HepG2 (cell line): Measurements from ENCODE around the gene C1orf185. TPM values are rescaled to one million over a fixed set of nuclear protein-coding genes. Genes with fewer than 3 reads are reported as not detected.

Experiments used
- CAMTA2 ChIP-seq: sonication (generic); formaldehyde crosslinking; IDR thresholded peaks from 2 replicates; pipeline ENCODE4 v1.4.0; 2020; ENCODE audit warnings: mild to moderate bottlenecking, missing genetic modification reagents, borderline replicate concordance
- FOXA3 ChIP-seq: IDR thresholded peaks from 2 replicates; pipeline ENCODE4 v1.6.1; 2016; ENCODE audit warnings: missing genetic modification reagents, missing compliant biosample characterization
- GTF3A ChIP-seq: sonication (generic); formaldehyde crosslinking; conservative IDR thresholded peaks from 2 replicates; pipeline ENCODE4 v1.4.0; 2020; ENCODE audit warnings: mild to moderate bottlenecking, missing genetic modification reagents
- HCFC1 ChIP-seq: fragments of 150-350 bp; IDR thresholded peaks from 2 replicates; pipeline ENCODE4 v1.6.1; 2014; ENCODE audit warnings: low read depth, low read length
- NFE2L1 ChIP-seq: sonication (generic); formaldehyde crosslinking; IDR thresholded peaks from 2 replicates; pipeline ENCODE4 v1.4.0; 2020; ENCODE audit warnings: missing genetic modification reagents, mild to moderate bottlenecking, borderline replicate concordance
- PTBP1 ChIP-seq: fragments of 200-400 bp; formaldehyde crosslinking; IDR thresholded peaks from 2 replicates; pipeline ENCODE4 v1.6.1; 2018; ENCODE audit warnings: low read length, low read depth; ENCODE audit not compliant: poor library complexity, severe bottlenecking
- RARG ChIP-seq: sonication (generic); formaldehyde crosslinking; IDR thresholded peaks from 2 replicates; pipeline ENCODE4 v1.4.0; 2020; ENCODE audit warnings: low read depth, mild to moderate bottlenecking, missing genetic modification reagents
- SOX5 ChIP-seq: IDR thresholded peaks from 2 replicates; pipeline ENCODE4 v1.6.1; 2016; ENCODE audit warnings: borderline replicate concordance
- TRIM24 ChIP-seq: sonication (generic); formaldehyde crosslinking; IDR thresholded peaks from 2 replicates; pipeline ENCODE4 v1.8.0; 2022; ENCODE audit warnings: mild to moderate bottlenecking, missing genetic modification reagents
- XBP1 ChIP-seq: sonication (generic); formaldehyde crosslinking; IDR thresholded peaks from 2 replicates; pipeline ENCODE4 v1.5.0; 2020; ENCODE audit warnings: missing genetic modification reagents
- ZNF12 ChIP-seq: sonication (generic); formaldehyde crosslinking; IDR thresholded peaks from 2 replicates; pipeline ENCODE4 v1.5.0; 2020; ENCODE audit warnings: missing genetic modification reagents
- ZNF180 ChIP-seq: sonication (generic); formaldehyde crosslinking; IDR thresholded peaks from 2 replicates; pipeline ENCODE4 v1.4.0; 2020; ENCODE audit warnings: low read depth, missing genetic modification reagents, borderline replicate concordance
- polyA plus RNA-seq, 8 experiments: library from polyadenylated mRNA; depleted of rRNA in 3 of 8; stranded (reverse) in 7 of 8; unstranded in 1 of 8; fragments of >200 nt; fragmentation: Illumina TruSeq in 4 of 8; extraction: Trizol in 4 of 8; gene quantifications; 2 replicates each; pipeline versions ENCODE4 v1.2.1 to v1.2.3, GENCODE V29; 2011 to 2016; ENCODE audit warnings: low read depth in 4 of 8, missing spikeins in 1 of 8, mixed read lengths in 1 of 8; ENCODE audit not compliant: insufficient read depth in 1 of 8
- total RNA-seq, 5 experiments: library from RNA; depleted of rRNA; stranded (reverse); fragments of >200 nt; fragmentation: Illumina TruSeq; extraction: Trizol; gene quantifications; 2 replicates each; pipeline ENCODE4 v1.2.3, GENCODE V29; 2016; ENCODE audit warnings: low read depth in 1 of 5
- TF ChIP-seq, protein P1 (sequence below), 2 experiments: sonication (generic) in 1 of 2; formaldehyde crosslinking in 1 of 2; IDR thresholded peaks; 2 replicates each; pipeline versions ENCODE4 v1.6.1 to v1.9.0; 2014 to 2022; ENCODE audit warnings: antibody characterized with exemption in 1 of 2, borderline replicate concordance in 1 of 2, inconsistent platforms in 1 of 2, low read depth in 1 of 2, missing genetic modification reagents in 1 of 2
- TF ChIP-seq, protein P2 (sequence below): sonication (generic); formaldehyde crosslinking; IDR thresholded peaks from 2 replicates; pipeline ENCODE4; 2020; ENCODE audit warnings: missing genetic modification reagents, mild to moderate bottlenecking, borderline replicate concordance
- TF ChIP-seq, protein P3 (sequence below): sonication (generic); formaldehyde crosslinking; conservative IDR thresholded peaks from 2 replicates; pipeline ENCODE4 v1.4.0; 2020; ENCODE audit warnings: missing genetic modification reagents
- TF ChIP-seq, protein P4 (sequence below): sonication (generic); formaldehyde crosslinking; IDR thresholded peaks from 2 replicates; pipeline ENCODE4 v1.4.0; 2020; ENCODE audit warnings: missing genetic modification reagents, borderline replicate concordance

Gene C1orf185
- total and polyA plus RNA-seq, 2 of the 13 experiments (the other 11 are each of a cell fraction or from before 2014, with no cell fraction given): not detected

DNA sequence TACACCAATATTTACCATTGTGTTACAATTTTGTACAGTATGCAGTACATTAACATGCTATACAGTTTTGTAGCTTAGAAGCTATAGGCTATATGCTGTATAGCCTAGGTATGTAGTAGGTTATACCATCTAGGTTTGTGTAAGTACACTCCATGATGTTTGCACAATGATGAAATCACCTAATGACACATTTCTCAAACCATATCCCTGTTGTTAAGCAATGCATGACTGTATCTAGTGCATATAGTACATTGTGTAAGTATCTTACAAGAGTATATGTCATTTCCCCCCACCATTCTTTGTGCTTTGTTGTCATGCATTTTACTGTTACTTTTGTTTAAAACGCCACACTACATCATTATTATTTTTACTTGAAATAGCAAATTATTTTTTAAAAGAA lies 68.3 kb downstream of the C1orf185 start (continued):
- TF ChIP-seq, protein P1, sequence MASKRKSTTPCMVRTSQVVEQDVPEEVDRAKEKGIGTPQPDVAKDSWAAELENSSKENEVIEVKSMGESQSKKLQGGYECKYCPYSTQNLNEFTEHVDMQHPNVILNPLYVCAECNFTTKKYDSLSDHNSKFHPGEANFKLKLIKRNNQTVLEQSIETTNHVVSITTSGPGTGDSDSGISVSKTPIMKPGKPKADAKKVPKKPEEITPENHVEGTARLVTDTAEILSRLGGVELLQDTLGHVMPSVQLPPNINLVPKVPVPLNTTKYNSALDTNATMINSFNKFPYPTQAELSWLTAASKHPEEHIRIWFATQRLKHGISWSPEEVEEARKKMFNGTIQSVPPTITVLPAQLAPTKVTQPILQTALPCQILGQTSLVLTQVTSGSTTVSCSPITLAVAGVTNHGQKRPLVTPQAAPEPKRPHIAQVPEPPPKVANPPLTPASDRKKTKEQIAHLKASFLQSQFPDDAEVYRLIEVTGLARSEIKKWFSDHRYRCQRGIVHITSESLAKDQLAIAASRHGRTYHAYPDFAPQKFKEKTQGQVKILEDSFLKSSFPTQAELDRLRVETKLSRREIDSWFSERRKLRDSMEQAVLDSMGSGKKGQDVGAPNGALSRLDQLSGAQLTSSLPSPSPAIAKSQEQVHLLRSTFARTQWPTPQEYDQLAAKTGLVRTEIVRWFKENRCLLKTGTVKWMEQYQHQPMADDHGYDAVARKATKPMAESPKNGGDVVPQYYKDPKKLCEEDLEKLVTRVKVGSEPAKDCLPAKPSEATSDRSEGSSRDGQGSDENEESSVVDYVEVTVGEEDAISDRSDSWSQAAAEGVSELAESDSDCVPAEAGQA (IDR thresholded peaks at IDR 0.05; ENCODE audit: low read depth): no peak
- TF ChIP-seq, protein P1 (CRISPR knock-in tag; IDR thresholded peaks at IDR 0.05; ENCODE audit: borderline replicate concordance): no peak
- TF ChIP-seq HCFC1 (no peak), PTBP1 (no peak), FOXA3 (CRISPR knock-in tag) (peak; percentile 91), ZNF180 (no peak), GTF3A (CRISPR knock-in tag) (no peak), XBP1 (CRISPR knock-in tag) (no peak), ZNF12 (CRISPR knock-in tag) (peak; percentile 79), RARG (no peak), CAMTA2 (CRISPR knock-in tag) (no peak), NFE2L1 (CRISPR knock-in tag) (no peak), TRIM24 (CRISPR knock-in tag) (peak; percentile 49; the same call in 1 of the 2 replicates), SOX5 (peak; percentile 29; the same call in 1 of the 2 replicates)
- TF ChIP-seq, protein P2, sequence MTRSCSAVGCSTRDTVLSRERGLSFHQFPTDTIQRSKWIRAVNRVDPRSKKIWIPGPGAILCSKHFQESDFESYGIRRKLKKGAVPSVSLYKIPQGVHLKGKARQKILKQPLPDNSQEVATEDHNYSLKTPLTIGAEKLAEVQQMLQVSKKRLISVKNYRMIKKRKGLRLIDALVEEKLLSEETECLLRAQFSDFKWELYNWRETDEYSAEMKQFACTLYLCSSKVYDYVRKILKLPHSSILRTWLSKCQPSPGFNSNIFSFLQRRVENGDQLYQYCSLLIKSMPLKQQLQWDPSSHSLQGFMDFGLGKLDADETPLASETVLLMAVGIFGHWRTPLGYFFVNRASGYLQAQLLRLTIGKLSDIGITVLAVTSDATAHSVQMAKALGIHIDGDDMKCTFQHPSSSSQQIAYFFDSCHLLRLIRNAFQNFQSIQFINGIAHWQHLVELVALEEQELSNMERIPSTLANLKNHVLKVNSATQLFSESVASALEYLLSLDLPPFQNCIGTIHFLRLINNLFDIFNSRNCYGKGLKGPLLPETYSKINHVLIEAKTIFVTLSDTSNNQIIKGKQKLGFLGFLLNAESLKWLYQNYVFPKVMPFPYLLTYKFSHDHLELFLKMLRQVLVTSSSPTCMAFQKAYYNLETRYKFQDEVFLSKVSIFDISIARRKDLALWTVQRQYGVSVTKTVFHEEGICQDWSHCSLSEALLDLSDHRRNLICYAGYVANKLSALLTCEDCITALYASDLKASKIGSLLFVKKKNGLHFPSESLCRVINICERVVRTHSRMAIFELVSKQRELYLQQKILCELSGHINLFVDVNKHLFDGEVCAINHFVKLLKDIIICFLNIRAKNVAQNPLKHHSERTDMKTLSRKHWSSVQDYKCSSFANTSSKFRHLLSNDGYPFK (CRISPR knock-in tag): no peak
- TF ChIP-seq, protein P3, sequence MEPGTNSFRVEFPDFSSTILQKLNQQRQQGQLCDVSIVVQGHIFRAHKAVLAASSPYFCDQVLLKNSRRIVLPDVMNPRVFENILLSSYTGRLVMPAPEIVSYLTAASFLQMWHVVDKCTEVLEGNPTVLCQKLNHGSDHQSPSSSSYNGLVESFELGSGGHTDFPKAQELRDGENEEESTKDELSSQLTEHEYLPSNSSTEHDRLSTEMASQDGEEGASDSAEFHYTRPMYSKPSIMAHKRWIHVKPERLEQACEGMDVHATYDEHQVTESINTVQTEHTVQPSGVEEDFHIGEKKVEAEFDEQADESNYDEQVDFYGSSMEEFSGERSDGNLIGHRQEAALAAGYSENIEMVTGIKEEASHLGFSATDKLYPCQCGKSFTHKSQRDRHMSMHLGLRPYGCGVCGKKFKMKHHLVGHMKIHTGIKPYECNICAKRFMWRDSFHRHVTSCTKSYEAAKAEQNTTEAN (CRISPR knock-in tag): no peak
- TF ChIP-seq, protein P4, sequence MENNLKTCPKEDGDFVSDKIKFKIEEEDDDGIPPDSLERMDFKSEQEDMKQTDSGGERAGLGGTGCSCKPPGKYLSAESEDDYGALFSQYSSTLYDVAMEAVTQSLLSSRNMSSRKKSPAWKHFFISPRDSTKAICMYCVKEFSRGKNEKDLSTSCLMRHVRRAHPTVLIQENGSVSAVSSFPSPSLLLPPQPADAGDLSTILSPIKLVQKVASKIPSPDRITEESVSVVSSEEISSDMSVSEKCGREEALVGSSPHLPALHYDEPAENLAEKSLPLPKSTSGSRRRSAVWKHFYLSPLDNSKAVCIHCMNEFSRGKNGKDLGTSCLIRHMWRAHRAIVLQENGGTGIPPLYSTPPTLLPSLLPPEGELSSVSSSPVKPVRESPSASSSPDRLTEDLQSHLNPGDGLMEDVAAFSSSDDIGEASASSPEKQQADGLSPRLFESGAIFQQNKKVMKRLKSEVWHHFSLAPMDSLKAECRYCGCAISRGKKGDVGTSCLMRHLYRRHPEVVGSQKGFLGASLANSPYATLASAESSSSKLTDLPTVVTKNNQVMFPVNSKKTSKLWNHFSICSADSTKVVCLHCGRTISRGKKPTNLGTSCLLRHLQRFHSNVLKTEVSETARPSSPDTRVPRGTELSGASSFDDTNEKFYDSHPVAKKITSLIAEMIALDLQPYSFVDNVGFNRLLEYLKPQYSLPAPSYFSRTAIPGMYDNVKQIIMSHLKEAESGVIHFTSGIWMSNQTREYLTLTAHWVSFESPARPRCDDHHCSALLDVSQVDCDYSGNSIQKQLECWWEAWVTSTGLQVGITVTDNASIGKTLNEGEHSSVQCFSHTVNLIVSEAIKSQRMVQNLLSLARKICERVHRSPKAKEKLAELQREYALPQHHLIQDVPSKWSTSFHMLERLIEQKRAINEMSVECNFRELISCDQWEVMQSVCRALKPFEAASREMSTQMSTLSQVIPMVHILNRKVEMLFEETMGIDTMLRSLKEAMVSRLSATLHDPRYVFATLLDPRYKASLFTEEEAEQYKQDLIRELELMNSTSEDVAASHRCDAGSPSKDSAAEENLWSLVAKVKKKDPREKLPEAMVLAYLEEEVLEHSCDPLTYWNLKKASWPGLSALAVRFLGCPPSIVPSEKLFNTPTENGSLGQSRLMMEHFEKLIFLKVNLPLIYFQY: no peak
